ENCODE measurements around the gene ATP5F1B. TPM values are rescaled to one million over a fixed set of nuclear protein-coding genes. Genes with fewer than 3 reads are reported as not detected.

The ATP5F1B gene
- total RNA-seq, 4 donors from 2014 or later: 360 to 457 (median 395) TPM

GRCh38 chr12:56645201-56645716, 525 bp downstream of the ATP5F1B start:
- H3K4me3 ChIP-seq (ENCODE audit: low read depth, poor library complexity, severe bottlenecking): peak overlapping the region; percentile 92
- intact Hi-C loops (cut with DNase I; ENCODE audit: low total_unique reads): loop anchor here (10.0 kb wide), 1 partner anchor 80 kb away; the partner anchor contains the start of gene NACA
- WGBS, 2 donors: 0 to 1% methylated on average over 29 of the region's 29 CpGs
- TF ChIP-seq CTCF (IDR thresholded peaks at IDR 0.05): no peak
- TF ChIP-seq POLR2A (IDR thresholded peaks at IDR 0.05): no peak
- DNase-seq (ENCODE audit: low spot score in 2 of 2): no peak

- 34 to 43% methylated on average over 4 of the region's 4 CpGs for WGBS, 2 donors
- no peak for TF ChIP-seq POLR2A (IDR thresholded peaks at IDR 0.05)
- TF ChIP-seq CTCF (IDR thresholded peaks at IDR 0.05): no peak
- intact Hi-C loops (cut with DNase I; ENCODE audit: low total_unique reads): loop anchor here (10.0 kb wide), 1 partner anchor 80 kb away; the partner anchor contains the start of gene NACA
- DNase-seq (ENCODE audit: low spot score in 2 of 2): no peak
- H3K4me3 ChIP-seq (ENCODE audit: low read depth, poor library complexity, severe bottlenecking): peak overlapping the region; percentile 92
Observed at GRCh38 chr12:56644654-56645053, 1.1 kb downstream of the ATP5F1B start.

- TF ChIP-seq POLR2A (IDR thresholded peaks at IDR 0.05) (no peak), CTCF (IDR thresholded peaks at IDR 0.05) (no peak)
Observed at GRCh38 chr12:56641219-56641618, 4.6 kb downstream of the ATP5F1B start.

GRCh38 chr12:56637621-56638020, 8.2 kb downstream of the ATP5F1B start:
- TF ChIP-seq CTCF (IDR thresholded peaks at IDR 0.05): no peak
- TF ChIP-seq POLR2A (IDR thresholded peaks at IDR 0.05): no peak
- WGBS, 2 donors: 47 to 60% methylated on average over 2 of the region's 2 CpGs
- H3K4me3 ChIP-seq (ENCODE audit: low read depth, poor library complexity, severe bottlenecking): no peak overlapping the region
- no peak for DNase-seq (ENCODE audit: low spot score in 2 of 2)
- intact Hi-C loops (cut with DNase I; ENCODE audit: low total_unique reads): no loop called here

More at GRCh38 chr12:56641219-56641618, 4.6 kb downstream of the ATP5F1B start:
- intact Hi-C loops (cut with DNase I; ENCODE audit: low total_unique reads): loop anchor here (10.0 kb wide), 1 partner anchor 84 kb away; the partner anchor contains the start of gene NACA
- WGBS, 2 donors: 81 to 86% methylated on average over 6 of the region's 6 CpGs
- DNase-seq (ENCODE audit: low spot score in 2 of 2): peak in 1 of 2 donors; percentile 36
- no peak overlapping the region for H3K4me3 ChIP-seq (ENCODE audit: low read depth, poor library complexity, severe bottlenecking)

- TF ChIP-seq POLR2A (IDR thresholded peaks at IDR 0.05) (no peak), CTCF (IDR thresholded peaks at IDR 0.05) (peak in 1 of 3 donors; percentile 36)
- intact Hi-C loops (cut with DNase I; ENCODE audit: low total_unique reads): no loop called here
- H3K4me3 ChIP-seq (ENCODE audit: low read depth, poor library complexity, severe bottlenecking): peak overlapping the region; percentile 72
- WGBS, 2 donors: 1 to 3% methylated on average over 9 to 12 of the region's 12 CpGs
- DNase-seq (ENCODE audit: low spot score in 2 of 2): peak; percentile 100
Observed at GRCh38 chr12:56636675-56637540, 8.9 kb downstream of the ATP5F1B start.

Measured in lower leg skin (tissue), 4 donors.